Hepatocyte (in vitro differentiated cells): Measurements from ENCODE around the gene MPG. TPM values are rescaled to one million over a fixed set of nuclear protein-coding genes. Genes with fewer than 3 reads are reported as not detected.

ENCODE experiments used
- DNase-seq: peaks from one replicate; pipeline ENCODE4 v3.0.0-alpha.2; 2016; ENCODE audit warnings: low spot score
- H2AFZ ChIP-seq: fragments of 200-600 bp; sonication (generic); 2 replicates; pipeline ENCODE4 v1.6.0; 2016; ENCODE audit warnings: antibody characterized with exemption, mild to moderate bottlenecking
- H3K27ac ChIP-seq: fragments of 200-600 bp; sonication (generic); 2 replicates; pipeline ENCODE4 v1.5.1; 2016; ENCODE audit warnings: mild to moderate bottlenecking
- H3K27me3 ChIP-seq: fragments of 200-600 bp; sonication (generic); 2 replicates; pipeline ENCODE4 v1.6.1; 2016
- H3K36me3 ChIP-seq: fragments of 200-600 bp; sonication (generic); replicated peaks from 2 replicates; pipeline ENCODE4 v1.5.1; 2016; ENCODE audit warnings: low read depth; ENCODE audit not compliant: insufficient read depth
- H3K4me1 ChIP-seq: fragments of 200-600 bp; sonication (generic); 2 replicates; pipeline ENCODE4 v1.5.1; 2016; ENCODE audit warnings: mild to moderate bottlenecking, moderate library complexity; ENCODE audit not compliant: insufficient read depth
- H3K4me2 ChIP-seq: fragments of 200-600 bp; sonication (generic); 2 replicates; pipeline ENCODE4 v1.6.0; 2016
- H3K4me3 ChIP-seq: fragments of 200-600 bp; sonication (generic); 2 replicates; pipeline ENCODE4 v1.5.1; 2016; ENCODE audit warnings: mild to moderate bottlenecking
- H3K79me2 ChIP-seq: fragments of 200-600 bp; sonication (generic); 2 replicates; pipeline ENCODE4 v1.6.0; 2017; ENCODE audit warnings: mild to moderate bottlenecking
- H3K9me2 ChIP-seq: fragments of 200-600 bp; sonication (generic); replicated peaks from 2 replicates; pipeline ENCODE4 v1.6.0; 2017; ENCODE audit warnings: mild to moderate bottlenecking; ENCODE audit not compliant: insufficient read depth
- H3K9me3 ChIP-seq: fragments of 200-600 bp; sonication (generic); 2 replicates; pipeline ENCODE4 v1.5.1; 2016; ENCODE audit warnings: low read depth, mild to moderate bottlenecking
- H4K20me1 ChIP-seq: fragments of 200-600 bp; sonication (generic); 2 replicates; pipeline ENCODE4 v1.6.0; 2016; ENCODE audit warnings: mild to moderate bottlenecking; ENCODE audit not compliant: insufficient read depth, poor library complexity, severe bottlenecking
- CTCF ChIP-seq: fragments of 200-600 bp; sonication (generic); IDR thresholded peaks from 2 replicates; pipeline ENCODE4 v1.5.1; 2016; ENCODE audit warnings: antibody characterized with exemption, mild to moderate bottlenecking; ENCODE audit not compliant: poor library complexity
- EZH2 ChIP-seq: fragments of 200-600 bp; sonication (generic); IDR thresholded peaks from 2 replicates; pipeline ENCODE4 v1.6.1; 2016; ENCODE audit warnings: antibody characterized with exemption, mild to moderate bottlenecking, borderline replicate concordance
- EZH2phosphoT487 ChIP-seq: fragments of 200-600 bp; sonication (generic); IDR thresholded peaks from one replicate; pipeline ENCODE4 v1.6.1; 2018; ENCODE audit warnings: antibody characterized with exemption, mild to moderate bottlenecking, low read depth, moderate library complexity; ENCODE audit not compliant: unreplicated experiment, severe bottlenecking
- WGBS: methylation state at CpG from one replicate; pipeline ENCODE4 v1.1.6; 2016; ENCODE audit warnings: low lambda C conversion rate; ENCODE audit errors: missing lambda C conversion rate; 5-methylcytosine and 5-hydroxymethylcytosine counted together
- polyA plus RNA-seq: library from polyadenylated mRNA; unstranded; fragments of >200 nt; fragmentation: Nextera tagmentation; extraction: Ambion mirVana; gene quantifications from 2 replicates; pipeline ENCODE4 v1.2.1, GENCODE V29; 2016
- total RNA-seq: library from RNA; depleted of rRNA; stranded (reverse); fragments of >200 nt; gene quantifications from 2 replicates; pipeline ENCODE4 v1.2.3, GENCODE V29; 2014

Gene MPG
- total and polyA plus RNA-seq, 2 experiments from 2014 or later = 67.4 to 83.9 TPM

- H3K27ac ChIP-seq = peak overlapping the region; percentile 95
- TF ChIP-seq EZH2 = no peak
- TF ChIP-seq EZH2phosphoT487 = no peak
- TF ChIP-seq CTCF = no peak
These were observed 3.8 kb upstream of the MPG start for GRCh38 chr16:74051-74746.

GRCh38 chr16:74747-75334 is 3.2 kb upstream of the MPG start:
- peaks cover 21% of the 10 kb centered on the region for H3K79me2 ChIP-seq
- 75% methylated on average over 16 of the region's 16 CpGs for WGBS
- H3K4me3 ChIP-seq = no peak overlapping the region
- H3K36me3 ChIP-seq = no peaks in the 10 kb centered on the region
- TF ChIP-seq EZH2 (no peak), EZH2phosphoT487 (no peak), CTCF (no peak)
- DNase-seq = no peak
- H3K9me2 ChIP-seq = no peaks in the 10 kb centered on the region
- no peak overlapping the region for H2AFZ ChIP-seq
- H3K4me2 ChIP-seq = peak overlapping the region; percentile 100
- peaks cover 62% of the 10 kb centered on the region for H3K4me1 ChIP-seq
- peaks cover 13% of the 10 kb centered on the region for H4K20me1 ChIP-seq
- no peaks in the 10 kb centered on the region for H3K9me3 ChIP-seq
- H3K27me3 ChIP-seq = no peaks in the 10 kb centered on the region
- peak overlapping the region; percentile 95 for H3K27ac ChIP-seq

More at GRCh38 chr16:74051-74746, 3.8 kb upstream of the MPG start:
- H2AFZ ChIP-seq = no peak overlapping the region
- H3K4me2 ChIP-seq = peak overlapping the region; percentile 13
- H4K20me1 ChIP-seq = peaks cover 19% of the 10 kb centered on the region
- no peaks in the 10 kb centered on the region for H3K9me3 ChIP-seq
- WGBS = 69% methylated on average over 12 of the region's 12 CpGs
- no peaks in the 10 kb centered on the region for H3K27me3 ChIP-seq
- H3K4me3 ChIP-seq = no peak overlapping the region
- no peaks in the 10 kb centered on the region for H3K9me2 ChIP-seq
- H3K4me1 ChIP-seq = peaks cover 62% of the 10 kb centered on the region
- no peak for DNase-seq
- peaks cover 28% of the 10 kb centered on the region for H3K79me2 ChIP-seq
- no peaks in the 10 kb centered on the region for H3K36me3 ChIP-seq

GRCh38 chr16:75580-76501 is 2.2 kb upstream of the MPG start:
- WGBS = 44% methylated on average over 10 of the region's 11 CpGs
- Histone ChIP-seq H3K79me2 (peaks cover 11% of the 10 kb centered on the region), H3K36me3 (no peaks in the 10 kb centered on the region), H3K9me3 (no peaks in the 10 kb centered on the region), H2AFZ (no peak overlapping the region), H3K27ac (peak overlapping the region; percentile 95), H3K4me3 (no peak overlapping the region), H3K4me1 (peaks cover 58% of the 10 kb centered on the region), H3K9me2 (no peaks in the 10 kb centered on the region), H3K27me3 (no peaks in the 10 kb centered on the region), H3K4me2 (peak overlapping the region; percentile 100), H4K20me1 (peaks cover 4% of the 10 kb centered on the region)
- DNase-seq = peak; percentile 87
- TF ChIP-seq CTCF (peak; percentile 41), EZH2phosphoT487 (no peak), EZH2 (no peak)
